GM21825 (cell line): ENCODE results near the gene GLB1L3.
"Not testable (repeated sequence)": the region's sequence is repeated elsewhere in the genome, so short reads cannot be mapped to it uniquely, and the experiment has no call there.

Experiments used
- ATAC-seq: cut with Tn5 transposase; IDR thresholded peaks from one replicate; pipeline ENCODE4 v1.9.1; 2021; ENCODE audit warnings: mild to moderate bottlenecking, moderate library complexity; ENCODE audit not compliant: unreplicated experiment

Gene GLB1L3

GRCh38 chr11:134250675-134251074 lies 25.5 kb upstream of the GLB1L3 start:
- no peak for ATAC-seq

DNA sequence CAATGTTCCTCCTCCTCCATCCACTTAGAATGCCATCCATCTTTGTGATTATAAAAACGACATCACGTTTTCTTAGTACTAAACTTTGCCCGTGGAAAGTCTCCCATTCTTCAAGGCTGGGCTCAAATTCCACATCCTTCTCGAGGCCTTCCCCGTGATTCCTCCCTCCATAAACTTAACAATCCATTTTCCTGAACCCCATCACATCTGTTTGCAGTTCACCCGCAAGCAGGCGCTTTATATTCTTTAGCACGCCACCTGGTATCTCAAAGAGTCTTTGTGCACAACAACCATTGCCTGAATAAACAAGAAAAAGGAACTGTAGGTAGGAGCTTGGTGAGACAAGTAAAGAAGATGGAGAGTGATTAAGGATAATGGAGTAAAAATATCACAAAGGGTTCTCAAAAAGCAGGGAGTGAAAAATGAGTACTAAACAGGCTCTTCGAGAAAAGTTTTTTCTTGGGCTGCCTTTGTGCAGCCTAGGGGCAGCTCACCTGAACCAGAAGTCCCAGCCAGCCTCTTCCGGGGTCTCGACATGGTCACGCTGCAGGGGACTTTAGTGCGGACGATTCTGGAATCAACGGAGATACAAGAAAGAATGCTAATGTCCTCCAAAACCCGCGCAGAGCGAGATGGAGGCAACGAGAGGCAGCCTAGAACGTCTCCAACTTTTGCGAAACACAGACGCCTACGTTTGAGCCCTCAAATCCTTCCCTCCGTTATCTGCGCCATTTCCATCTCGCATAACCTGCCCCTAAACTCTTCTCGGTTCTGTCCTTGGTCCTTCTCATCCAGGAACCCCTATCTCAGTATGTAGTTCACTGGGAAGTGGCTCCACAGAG lies 23.6 kb upstream of the GLB1L3 start:
- ATAC-seq, result peak; percentile 25

DNA sequence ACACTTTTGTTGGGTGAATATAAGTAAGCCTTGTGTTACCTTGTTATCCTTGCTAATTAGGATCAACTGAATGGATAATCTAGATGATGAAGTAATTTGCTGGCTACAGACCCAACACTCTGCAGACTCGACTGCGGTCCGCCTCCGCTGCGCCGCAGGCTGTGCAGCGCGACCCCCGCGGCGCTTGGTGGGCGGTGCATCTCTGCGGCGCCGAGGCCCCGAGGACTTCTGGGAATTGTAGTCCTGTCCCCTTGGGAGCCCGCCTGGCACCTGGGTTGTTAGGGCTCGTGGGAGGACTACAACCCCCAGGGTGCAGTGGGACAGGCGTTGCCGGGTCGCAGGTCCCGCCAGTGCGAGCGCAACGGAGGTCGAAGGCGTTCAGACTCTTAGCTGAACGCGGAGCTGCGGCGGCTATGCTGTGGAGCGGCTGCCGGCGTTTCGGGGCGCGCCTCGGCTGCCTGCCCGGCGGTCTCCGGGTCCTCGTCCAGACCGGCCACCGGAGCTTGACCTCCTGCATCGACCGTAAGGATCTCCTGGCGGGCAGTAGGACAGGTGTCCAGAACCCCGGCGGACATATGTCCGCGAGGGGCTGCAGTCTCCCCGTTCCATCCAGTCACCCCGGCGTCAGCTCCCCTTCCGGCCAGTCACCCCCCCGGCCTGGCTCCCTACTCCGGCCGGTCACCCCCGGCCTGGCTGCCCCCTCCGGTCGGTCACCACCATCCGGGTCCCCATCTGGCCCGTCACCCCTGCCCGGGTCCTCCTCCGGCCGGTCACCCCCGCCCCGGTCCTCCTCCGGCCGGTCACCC lies 22.8 kb upstream of the GLB1L3 start, which contains the start of the genes ACAD8 and THYN1:
ACAD8 (plus strand) TSS at position 381 of the 806 bp plus-strand sequence; CDS start at position 414, 33 bp downstream.
THYN1 (minus strand) TSS at position 165 of the 806 bp plus-strand sequence. CDS start 470 bp downstream, outside the sequence.
- ATAC-seq, result peak; percentile 99

DNA sequence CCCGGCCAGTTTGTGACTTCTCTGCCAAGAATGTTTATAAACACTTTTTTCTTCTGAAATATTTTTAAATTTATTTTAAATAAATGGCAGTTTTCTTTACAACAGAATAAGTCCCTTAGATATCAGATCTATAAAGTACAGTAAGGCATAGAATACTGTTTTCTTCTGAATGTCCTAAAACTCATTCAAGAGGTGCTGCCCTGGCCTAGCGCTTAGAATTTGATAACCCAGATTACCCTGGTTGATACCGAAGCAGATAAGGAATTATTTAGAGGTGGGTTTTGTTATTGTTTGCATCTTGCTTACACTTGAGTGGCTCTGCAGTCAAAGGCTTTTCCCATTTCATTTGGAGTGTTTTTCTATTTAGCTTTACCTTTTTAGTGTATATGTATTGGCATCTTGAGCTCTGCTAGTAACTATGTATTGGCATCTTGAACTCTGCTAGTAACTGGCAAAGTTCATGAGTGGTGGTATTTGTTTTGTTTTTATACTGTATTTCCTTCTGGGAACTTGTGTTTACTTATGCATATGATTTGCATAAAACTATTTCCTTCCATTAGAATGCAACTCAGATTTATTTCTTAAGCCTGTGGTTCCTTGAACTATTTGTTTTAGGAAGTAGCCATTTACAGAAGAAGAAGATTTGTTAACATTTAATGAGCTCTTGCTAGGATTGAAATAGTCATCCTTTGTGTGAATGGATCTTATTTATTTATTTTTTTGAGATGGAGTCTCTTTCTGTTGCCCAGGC lies 21.6 kb upstream of the GLB1L3 start:
- no peak for ATAC-seq

DNA sequence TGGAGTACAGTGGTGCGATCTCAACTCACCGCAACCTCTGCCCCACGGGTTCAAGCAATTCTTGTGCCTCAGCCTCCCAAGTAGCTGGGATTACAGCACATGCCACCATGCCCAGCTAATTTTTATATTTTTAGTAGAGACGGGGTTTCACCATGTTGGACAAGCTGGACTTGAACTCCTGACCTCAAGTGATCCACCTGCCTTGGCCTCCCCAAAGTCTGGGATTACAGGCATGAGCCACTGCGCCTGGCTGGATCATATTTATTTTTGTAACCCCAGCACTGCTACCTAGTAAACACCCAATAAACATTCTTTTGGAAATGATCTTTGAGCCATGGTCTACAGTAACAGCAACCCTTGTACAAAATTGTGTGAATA lies 21.0 kb upstream of the GLB1L3 start:
- not testable (repeated sequence) for ATAC-seq

DNA sequence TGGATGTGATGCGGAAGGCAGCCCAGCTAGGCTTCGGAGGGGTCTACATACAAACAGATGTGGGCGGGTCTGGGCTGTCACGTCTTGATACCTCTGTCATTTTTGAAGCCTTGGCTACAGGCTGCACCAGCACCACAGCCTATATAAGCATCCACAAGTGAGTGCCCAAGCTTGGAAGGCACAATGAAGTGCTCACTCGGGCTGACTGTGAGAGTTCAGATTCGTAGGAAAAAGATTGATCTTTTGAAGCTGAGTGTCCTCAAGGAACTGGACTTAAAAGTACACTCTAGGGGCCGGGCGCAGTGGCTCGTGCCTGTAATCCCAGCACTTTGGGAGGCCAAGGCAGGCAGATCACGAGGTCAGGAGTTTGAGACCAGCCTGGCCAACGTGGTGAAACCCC lies 19.1 kb upstream of the GLB1L3 start:
- ATAC-seq, result no peak

DNA sequence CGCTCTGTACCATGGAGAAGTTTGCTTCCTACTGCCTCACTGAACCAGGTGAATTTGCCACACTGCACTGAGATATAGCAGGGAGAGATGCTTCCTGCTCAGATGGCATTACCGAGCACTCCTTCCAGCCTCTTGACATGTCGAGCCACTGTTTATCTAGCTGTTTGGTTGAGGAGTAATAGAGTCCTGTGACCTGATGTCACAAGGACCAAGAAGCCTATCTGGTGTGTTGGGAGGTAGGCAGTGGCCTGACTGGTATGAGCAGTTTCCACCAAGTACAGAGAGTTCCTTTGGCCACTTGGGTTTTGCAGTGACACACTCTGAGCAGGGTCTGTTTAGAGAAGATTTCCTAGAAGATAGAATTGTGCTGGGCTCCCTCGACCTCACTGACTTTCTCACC lies 17.6 kb upstream of the GLB1L3 start:
- ATAC-seq, result no peak

- no peak for ATAC-seq
Measured at GRCh38 chr11:134260503-134260902, 15.7 kb upstream of the GLB1L3 start.

DNA sequence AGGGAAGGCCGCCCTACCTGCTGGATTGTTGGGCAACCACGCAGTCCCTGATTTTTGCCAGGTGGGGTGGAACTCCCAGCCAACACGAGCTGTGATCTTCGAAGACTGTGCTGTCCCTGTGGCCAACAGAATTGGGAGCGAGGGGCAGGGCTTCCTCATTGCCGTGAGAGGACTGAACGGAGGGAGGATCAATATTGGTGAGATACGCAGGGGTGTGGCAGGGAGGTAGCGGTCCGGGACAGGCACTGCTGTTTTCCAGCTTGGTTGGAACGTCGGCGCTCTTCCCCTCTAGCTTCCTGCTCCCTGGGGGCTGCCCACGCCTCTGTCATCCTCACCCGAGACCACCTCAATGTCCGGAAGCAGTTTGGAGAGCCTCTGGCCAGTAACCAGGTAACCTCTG lies 15.2 kb upstream of the GLB1L3 start:
- ATAC-seq, result no peak

- no peak for ATAC-seq
Measured at GRCh38 chr11:134261626-134262488, 14.3 kb upstream of the GLB1L3 start.

DNA sequence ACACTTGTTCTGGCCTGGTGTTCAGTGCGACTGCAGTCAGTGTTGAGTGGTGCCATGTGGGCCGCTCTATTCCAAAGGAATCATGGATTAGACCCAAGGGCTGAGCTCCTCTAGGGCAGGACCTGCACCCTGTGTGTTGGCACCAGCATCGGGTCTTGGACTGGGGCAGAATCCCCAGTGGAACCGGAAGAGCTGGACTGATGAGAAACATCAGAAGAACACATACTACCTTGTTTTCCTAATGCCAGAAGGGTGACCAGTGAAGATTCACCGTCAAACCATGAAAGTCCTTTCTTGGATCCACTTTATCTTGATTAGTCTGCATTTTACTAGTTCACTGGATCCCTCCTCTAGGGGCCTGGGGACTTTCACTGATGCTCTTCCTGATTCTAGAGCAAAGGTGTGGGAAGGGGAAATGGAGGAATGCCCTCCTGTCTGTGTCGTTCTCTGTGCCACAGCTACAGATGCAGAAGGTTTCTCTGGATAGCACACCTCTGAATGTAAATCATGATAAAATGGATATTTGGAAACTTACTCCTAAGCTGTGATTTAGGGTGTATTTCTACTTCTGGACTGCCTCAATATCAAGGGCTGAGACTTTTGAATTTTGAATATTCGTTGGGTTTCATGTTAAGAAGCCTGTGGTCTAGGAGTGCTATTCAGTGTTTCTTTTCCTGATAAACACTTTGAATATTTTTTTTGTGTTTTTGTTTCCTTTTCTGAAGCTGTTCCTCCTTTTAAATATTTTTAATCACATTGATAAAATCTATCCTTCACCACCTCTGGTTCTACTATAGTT lies 11.0 kb upstream of the GLB1L3 start:
- ATAC-seq, result no peak

GRCh38 chr11:134266440-134266839 lies 9.7 kb upstream of the GLB1L3 start:
- no peak for ATAC-seq

GRCh38 chr11:134266841-134267251 lies 9.3 kb upstream of the GLB1L3 start:
- no peak for ATAC-seq

- ATAC-seq, result no peak
Measured at GRCh38 chr11:134267461-134267860, 8.7 kb upstream of the GLB1L3 start.

GRCh38 chr11:134267966-134268365 lies 8.2 kb upstream of the GLB1L3 start:
- ATAC-seq, result no peak

DNA sequence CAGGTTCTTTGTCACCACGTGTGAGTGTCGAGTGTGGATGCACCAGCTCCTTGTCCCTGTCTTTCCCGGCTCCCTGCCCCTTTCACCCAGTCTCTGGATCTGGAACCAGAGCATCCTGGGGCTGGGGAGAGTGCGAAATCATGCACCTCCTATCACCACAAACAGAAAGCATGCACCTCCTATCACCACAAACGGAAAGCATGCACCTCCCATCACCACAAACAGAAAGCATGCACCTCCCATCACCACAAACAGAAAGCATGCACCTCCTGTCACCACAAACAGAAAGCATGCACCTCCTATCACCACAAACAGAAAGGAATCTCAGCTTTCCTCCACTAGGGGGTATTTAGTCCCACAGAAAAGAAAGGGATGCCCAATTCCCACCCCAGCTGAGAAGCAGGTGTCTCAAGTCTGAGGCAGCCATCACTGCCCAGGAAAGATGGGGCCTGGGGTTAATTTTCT lies 5.9 kb upstream of the GLB1L3 start:
- no peak for ATAC-seq

DNA sequence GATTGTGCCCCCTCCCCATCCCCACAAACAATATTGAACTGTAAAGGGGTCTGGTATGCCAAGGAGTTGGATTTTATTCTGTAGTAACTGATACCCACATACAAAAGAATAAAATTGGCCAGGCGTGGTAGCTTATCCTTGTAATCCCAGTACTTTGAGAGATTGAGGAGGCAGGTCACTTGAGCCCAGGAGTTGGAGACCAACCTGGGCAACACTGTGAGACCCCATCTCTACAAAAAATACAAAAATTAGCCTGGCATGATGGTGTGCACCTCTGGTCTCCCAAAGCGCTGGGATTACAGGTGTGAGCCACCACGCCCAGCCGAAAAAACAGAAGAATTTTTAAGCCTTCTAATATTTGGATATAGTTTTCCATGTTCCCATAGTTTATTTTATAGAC lies 4.2 kb upstream of the GLB1L3 start:
- no peak for ATAC-seq

DNA sequence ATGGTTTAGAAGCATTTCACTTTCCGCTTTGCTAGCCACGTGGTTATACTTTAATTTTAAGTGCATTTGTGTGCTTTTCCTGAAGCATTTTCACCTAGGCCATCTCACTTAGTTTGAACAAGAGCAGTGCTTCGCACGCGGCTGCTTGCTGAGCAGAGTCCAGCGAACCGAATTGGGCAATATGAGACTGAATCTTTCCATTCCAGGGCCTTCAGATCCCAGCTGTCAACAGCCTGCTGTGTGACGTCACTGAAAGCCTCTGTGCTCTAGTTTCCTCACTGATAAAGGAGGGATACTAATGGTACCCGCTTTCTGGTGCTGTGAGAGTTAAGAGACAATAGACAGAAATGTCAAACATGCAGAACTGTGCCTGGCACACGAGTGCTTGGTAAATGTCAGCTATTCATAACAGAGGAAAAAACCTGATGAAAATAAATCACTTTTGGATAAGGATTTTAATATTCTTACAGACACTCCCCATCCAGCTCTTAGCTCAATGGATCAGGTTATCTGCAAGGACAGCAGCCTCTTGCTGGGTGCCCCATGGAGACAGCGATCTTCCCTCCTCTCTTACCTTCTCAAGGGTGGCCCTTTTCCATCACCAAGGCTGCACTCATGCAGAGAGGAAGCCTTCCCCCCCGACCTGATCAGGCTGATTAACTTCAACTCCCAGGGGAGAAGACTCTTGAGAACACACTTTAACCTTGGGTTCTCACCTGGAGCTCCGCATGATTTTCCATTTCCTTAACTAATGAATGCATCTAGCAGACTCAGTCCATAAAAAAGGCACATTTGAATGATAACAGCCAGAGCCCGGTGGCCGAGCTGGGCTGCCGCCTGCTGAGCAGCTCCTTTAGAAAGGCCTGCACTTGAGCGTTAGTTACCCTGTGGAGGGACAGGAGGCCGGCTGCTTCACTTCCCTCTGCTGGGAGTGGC lies 3.5 kb upstream of the GLB1L3 start:
- no peak for ATAC-seq
